ENCODE results near the gene ITPKA. TPM values are rescaled to one million over a fixed set of nuclear protein-coding genes. Genes with fewer than 3 reads are reported as not detected.

Gene ITPKA
- total and polyA plus RNA-seq, 2 of the 13 experiments (the other 11 are each of a cell fraction or from before 2014, with no cell fraction given) = 13.2 to 41.3 TPM

GRCh38 chr15:41494922-41495735 is 1.5 kb downstream of the ITPKA start (continued):
- TF ChIP-seq KIAA2018 (CRISPR knock-in tag; IDR thresholded peaks at IDR 0.05; ENCODE audit: borderline replicate concordance) = no peak
- TF ChIP-seq ZFP37 (CRISPR knock-in tag; IDR thresholded peaks at IDR 0.05; ENCODE audit: borderline replicate concordance) = no peak
- no peak for TF ChIP-seq ZNF207 (IDR thresholded peaks at IDR 0.05; ENCODE audit: borderline replicate concordance)
- no peak for TF ChIP-seq ZBTB1 (CRISPR knock-in tag; IDR thresholded peaks at IDR 0.05; ENCODE audit: borderline replicate concordance)
- TF ChIP-seq ZBTB21 (CRISPR knock-in tag; IDR thresholded peaks at IDR 0.05) = no peak
- no peak for TF ChIP-seq PCBP2 (optimal IDR thresholded peaks at IDR 0.05; ENCODE audit: low read depth, low read length, poor library complexity, severe bottlenecking)
- TF ChIP-seq RBAK (CRISPR knock-in tag; IDR thresholded peaks at IDR 0.05) = no peak
- 0 out of 2 replicates have a peak, but pooled peaks have one; percentile 3 for TF ChIP-seq SMAD3 (CRISPR knock-in tag; IDR thresholded peaks at IDR 0.05)
- no peak for TF ChIP-seq HMGXB4 (CRISPR knock-in tag; IDR thresholded peaks at IDR 0.05; ENCODE audit: borderline replicate concordance in 1 of 2, low read depth in 1 of 2)
- no peak for TF ChIP-seq E2F2 (CRISPR knock-in tag; IDR thresholded peaks at IDR 0.05; ENCODE audit: borderline replicate concordance)
- TF ChIP-seq ZNF18 (CRISPR knock-in tag; IDR thresholded peaks at IDR 0.05; ENCODE audit: insufficient replicate concordance) = no peak
